H1 (cell line): ENCODE results near the gene CDC37. TPM values are rescaled to one million over a fixed set of nuclear protein-coding genes. Genes with fewer than 3 reads are reported as not detected.

ENCODE experiments used
- CHD7 ChIP-seq: fragments of 300-600 bp; sonication (generic); IDR thresholded peaks from 2 replicates; pipeline ENCODE4 v1.7.1; 2012; ENCODE audit warnings: low read length, moderate library complexity, mild to moderate bottlenecking, inconsistent platforms; ENCODE audit not compliant: insufficient replicate concordance
- GTF2F1 ChIP-seq: IDR thresholded peaks from 2 replicates; pipeline ENCODE4 v1.6.1; 2012; ENCODE audit warnings: low read depth, low read length, improper control_type of control experiment, borderline replicate concordance
- HDAC6 ChIP-seq: IDR thresholded peaks from one replicate; pipeline ENCODE4 v1.7.1; 2012; ENCODE audit warnings: low read depth, mild to moderate bottlenecking, inconsistent platforms, low read length, moderate library complexity
- KDM5A ChIP-seq: fragments of 200-600 bp; IDR thresholded peaks from 2 replicates; pipeline ENCODE4 v1.7.1; 2012; ENCODE audit warnings: mild to moderate bottlenecking, low read length, inconsistent platforms, mixed read lengths
- polyA plus RNA-seq, 7 experiments: library from polyadenylated mRNA; depleted of rRNA in 3 of 7; stranded (reverse) in 5 of 7; unstranded in 2 of 7; fragments of >200 nt in 5 of 7; fragments of 200-250 nt in 2 of 7; gene quantifications; 1 replicate in 5 of 7; 2 replicates in 1 of 7; 4 replicates in 1 of 7; pipeline versions ENCODE4 v1.2.1 to v1.2.3, GENCODE V29; 2011 to 2013; ENCODE audit warnings: missing spikeins in 2 of 7, mixed read lengths in 2 of 7
- total RNA-seq: library from RNA; stranded (reverse); fragmentation: NEBNext Ultra II Directional; extraction: Animal tissue kit (Norgen Biotek cat#: 25700); gene quantifications from 2 replicates; pipeline ENCODE4 v1.2.1, GENCODE V29; 2021

The CDC37 gene
- total and polyA plus RNA-seq, 2 of the 8 experiments (the other 6 are each of a cell fraction or from before 2014, with no cell fraction given) = 162 to 181 TPM

DNA sequence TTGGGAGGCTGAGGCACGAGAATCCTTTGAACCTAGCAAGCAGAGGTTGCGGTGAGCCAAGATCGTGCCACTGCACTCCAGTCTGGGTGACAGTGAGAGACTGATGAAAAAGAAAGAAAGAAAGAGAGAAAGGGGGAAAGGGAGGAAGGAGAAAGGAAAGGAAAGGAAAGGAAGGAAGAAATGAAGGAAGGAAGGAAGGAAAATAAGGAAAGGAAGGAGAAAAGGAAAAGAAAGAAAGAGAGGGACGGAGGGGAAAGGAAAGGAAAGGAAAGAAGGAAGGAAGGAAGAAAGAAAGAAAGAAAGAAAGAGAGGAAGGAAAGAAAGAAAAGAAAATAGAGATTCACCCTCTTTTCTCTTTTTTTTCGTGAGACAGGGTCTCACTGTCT, 25.6 kb upstream of the CDC37 start (continued):
- TF ChIP-seq GTF2F1 = no peak
- TF ChIP-seq KDM5A = no peak
- no peak for TF ChIP-seq CHD7
- TF ChIP-seq HDAC6 = no peak
- TF ChIP-seq, all 59 proteins: peak for 0
